HG03066 (cell line): ENCODE measurements around the gene B4GALT6.

Experiments
- ATAC-seq: cut with Tn5 transposase; IDR thresholded peaks from one replicate; pipeline ENCODE4 v1.9.1; 2021; ENCODE audit warnings: low read depth; ENCODE audit not compliant: unreplicated experiment

B4GALT6 gene

DNA sequence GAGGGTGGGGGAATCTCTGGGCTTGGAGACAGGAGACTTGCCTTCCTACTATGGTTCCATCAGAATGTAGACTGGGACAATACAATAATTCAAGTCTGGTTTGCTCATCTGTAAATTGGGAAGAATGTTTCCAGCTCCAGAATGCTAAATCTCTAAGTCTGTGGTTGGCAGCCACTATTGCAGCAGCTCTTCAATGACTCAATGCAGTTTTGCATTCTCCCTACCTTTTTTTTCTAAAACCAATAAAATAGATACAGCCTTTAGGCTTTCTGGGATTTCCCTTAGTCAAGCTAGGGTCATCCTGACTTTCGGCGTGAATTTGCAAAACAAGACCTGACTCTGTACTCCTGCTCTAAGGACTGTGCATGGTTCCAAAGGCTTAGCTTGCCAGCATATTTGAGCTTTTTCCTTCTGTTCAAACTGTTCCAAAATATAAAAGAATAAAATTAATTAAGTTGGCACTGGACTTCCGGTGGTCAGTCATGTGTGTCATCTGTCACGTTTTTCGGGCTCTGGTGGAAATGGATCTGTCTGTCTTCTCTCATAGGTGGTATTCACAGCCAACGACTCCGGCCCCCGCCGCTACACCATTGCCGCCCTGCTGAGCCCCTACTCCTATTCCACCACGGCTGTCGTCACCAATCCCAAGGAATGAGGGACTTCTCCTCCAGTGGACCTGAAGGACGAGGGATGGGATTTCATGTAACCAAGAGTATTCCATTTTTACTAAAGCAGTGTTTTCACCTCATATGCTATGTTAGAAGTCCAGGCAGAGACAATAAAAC lies 86.2 kb downstream of the B4GALT6 start:
- ATAC-seq = no peak

GRCh38 chr18:31596081-31596872 lies 88.1 kb downstream of the B4GALT6 start:
- no peak for ATAC-seq

DNA sequence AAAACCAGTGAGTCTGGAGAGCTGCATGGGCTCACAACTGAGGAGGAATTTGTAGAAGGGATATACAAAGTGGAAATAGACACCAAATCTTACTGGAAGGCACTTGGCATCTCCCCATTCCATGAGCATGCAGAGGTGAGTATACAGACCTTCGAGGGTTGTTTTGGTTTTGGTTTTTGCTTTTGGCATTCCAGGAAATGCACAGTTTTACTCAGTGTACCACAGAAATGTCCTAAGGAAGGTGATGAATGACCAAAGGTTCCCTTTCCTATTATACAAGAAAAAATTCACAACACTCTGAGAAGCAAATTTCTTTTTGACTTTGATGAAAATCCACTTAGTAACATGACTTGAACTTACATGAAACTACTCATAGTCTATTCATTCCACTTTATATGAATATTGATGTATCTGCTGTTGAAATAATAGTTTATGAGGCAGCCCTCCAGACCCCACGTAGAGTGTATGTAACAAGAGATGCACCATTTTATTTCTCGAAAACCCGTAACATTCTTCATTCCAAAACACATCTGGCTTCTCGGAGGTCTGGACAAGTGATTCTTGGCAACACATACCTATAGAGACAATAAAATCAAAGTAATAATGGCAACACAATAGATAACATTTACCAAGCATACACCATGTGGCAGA lies 89.1 kb downstream of the B4GALT6 start:
- no peak for ATAC-seq

DNA sequence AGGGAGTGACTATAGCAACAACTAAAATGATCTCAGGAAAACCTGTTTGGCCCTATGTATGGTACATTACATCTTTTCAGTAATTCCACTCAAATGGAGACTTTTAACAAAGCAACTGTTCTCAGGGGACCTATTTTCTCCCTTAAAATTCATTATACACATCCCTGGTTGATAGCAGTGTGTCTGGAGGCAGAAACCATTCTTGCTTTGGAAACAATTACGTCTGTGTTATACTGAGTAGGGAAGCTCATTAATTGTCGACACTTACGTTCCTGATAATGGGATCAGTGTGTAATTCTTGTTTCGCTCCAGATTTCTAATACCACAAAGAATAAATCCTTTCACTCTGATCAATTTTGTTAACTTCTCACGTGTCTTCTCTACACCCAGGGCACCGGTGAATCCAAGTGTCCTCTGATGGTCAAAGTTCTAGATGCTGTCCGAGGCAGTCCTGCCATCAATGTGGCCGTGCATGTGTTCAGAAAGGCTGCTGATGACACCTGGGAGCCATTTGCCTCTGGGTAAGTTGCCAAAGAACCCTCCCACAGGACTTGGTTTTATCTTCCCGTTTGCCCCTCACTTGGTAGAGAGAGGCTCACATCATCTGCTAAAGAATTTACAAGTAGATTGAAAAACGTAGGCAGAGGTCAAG lies 91.7 kb downstream of the B4GALT6 start:
- no peak for ATAC-seq

GRCh38 chr18:31591628-31592027 lies 92.8 kb downstream of the B4GALT6 start, which contains the start of gene TTR:
TSS of gene TTR (plus strand) at chr18:31591877. CDS start at chr18:31591903, 26 bp downstream.
- no peak for ATAC-seq

- no peak for ATAC-seq
These were observed 93.3 kb downstream of the B4GALT6 start for GRCh38 chr18:31591113-31591512.

- ATAC-seq = no peak
These were observed 93.8 kb downstream of the B4GALT6 start for GRCh38 chr18:31590570-31590969.

GRCh38 chr18:31587529-31587928 lies 96.9 kb downstream of the B4GALT6 start:
- no peak for ATAC-seq

DNA sequence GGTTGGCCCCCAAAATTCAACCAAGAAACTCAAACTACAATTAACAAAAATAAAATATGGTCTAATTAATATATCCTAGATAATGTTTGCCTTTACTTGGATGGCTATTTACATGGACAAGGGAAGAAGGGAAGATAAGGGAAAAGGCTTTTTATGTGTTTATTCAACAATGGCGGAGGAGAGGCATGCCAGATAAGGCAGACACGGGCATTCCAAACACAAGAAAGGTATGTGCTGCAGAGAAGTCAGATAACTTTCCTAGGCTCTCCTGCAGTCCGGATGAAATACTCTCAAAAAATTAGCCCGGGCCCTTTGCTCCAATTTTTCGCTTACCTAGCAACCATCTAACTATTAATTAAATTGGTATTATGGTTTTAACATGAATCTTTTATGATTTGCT lies 97.8 kb downstream of the B4GALT6 start:
- ATAC-seq = no peak

DNA sequence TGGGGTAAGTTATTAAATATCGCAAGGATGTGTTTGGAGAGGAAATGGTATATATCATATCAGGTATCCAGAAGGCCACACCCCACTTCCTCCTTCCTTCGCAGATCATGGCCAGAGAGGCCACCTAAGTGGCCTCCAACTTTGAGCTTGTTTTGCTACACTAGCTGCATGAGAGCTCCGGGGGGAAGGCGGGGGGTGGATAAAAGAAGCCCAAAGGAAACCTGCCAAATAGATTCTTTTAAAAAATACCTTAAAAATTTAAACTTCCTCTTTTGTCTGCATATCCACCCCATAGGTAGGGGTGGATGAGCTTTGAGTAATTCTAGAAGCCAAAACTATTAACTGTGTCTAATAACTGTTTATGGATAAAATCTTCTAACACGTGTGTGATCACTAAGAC lies 98.4 kb downstream of the B4GALT6 start:
- no peak for ATAC-seq

DNA sequence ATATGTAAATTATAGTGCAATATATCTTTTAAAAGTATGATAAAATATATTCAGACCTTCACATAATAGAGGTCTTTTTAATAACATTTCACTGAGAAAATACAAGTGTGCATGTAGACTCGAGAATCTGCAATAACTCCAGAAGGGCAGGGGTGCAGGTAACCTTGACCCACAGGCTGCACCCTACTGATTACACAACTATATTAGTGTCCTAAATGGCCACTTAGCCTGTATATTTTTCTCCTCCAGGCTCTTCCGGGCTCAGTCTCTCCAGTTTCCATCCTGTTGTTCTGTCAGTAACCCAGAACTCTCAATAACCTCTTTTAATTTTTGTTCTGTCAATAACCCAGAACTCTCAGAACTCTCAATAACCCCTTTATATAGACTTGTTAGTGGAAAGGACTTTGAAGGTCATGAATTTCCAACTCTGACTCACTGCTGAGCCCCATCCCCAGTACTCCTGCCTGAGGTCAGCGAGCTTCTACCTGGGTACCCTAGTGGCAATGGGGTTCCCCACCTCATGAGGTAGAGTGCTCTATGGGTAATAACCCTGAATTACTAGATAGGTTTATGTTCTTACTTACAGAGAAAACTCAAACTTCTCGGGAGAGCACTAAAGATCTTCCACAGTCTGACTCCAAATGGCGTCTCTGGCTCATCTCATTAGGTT lies 101.1 kb downstream of the B4GALT6 start:
- ATAC-seq = no peak

- no peak for ATAC-seq
These were observed 102.7 kb downstream of the B4GALT6 start for GRCh38 chr18:31581498-31582197.

- no peak for ATAC-seq
These were observed 105.0 kb downstream of the B4GALT6 start for GRCh38 chr18:31579375-31579774.

GRCh38 chr18:31578126-31578525 lies 106.3 kb downstream of the B4GALT6 start:
- ATAC-seq = no peak

DNA sequence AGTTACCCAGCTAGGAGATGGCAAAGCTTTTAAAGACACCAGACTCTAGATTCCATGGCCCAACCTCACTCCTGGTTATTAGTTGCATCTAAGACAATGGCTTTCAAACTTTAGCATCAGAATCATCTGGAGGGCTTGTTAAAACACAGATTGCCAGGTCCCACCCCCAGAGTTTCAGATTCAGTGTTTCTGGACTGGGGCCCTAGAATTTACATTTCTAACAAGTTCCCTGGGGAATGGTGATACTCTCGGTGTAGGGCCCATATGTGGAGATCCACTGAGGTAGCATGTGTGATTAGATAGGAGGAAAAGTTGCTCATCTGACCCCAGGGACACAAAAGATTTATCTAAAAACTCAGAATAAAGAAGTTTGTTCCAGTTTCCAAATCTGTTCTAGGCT lies 107.2 kb downstream of the B4GALT6 start:
- peak; percentile 44 for ATAC-seq

GRCh38 chr18:31576670-31577069 lies 107.7 kb downstream of the B4GALT6 start:
- peak; percentile 68 for ATAC-seq

DNA sequence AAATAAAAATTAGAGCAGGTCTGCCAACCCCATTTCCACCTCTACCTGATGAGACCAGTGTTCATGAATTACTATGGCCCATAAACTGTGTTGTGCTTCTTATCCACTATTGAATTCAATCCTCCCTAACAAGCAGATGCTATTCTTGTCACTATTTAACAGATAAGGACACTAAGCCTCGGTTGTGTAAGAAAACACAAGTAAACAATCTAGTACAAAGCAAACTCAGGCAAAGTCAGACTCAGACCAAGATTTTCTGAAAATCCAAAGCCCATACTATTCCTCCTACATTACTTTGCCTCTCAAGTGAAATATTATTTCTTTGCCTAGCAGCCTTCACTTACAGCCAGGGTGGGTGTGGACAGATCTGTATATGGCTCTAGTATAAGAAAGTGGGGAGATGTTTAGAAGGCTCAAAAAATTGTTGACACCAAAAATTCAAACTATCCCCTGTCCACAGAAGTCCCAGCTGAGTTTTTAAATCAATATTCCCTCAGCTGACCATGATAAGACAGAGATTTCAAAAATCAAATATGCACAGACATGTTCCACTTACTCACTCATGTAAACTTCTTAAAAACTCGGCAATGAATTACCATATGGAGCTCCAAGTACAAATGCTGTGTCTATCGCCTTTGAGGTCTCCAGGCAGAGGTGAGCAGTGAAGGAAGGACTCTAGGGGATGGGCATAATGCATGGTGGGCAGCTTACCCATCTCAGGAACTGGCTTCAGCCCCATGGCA lies 108.7 kb downstream of the B4GALT6 start:
- no peak for ATAC-seq

DNA sequence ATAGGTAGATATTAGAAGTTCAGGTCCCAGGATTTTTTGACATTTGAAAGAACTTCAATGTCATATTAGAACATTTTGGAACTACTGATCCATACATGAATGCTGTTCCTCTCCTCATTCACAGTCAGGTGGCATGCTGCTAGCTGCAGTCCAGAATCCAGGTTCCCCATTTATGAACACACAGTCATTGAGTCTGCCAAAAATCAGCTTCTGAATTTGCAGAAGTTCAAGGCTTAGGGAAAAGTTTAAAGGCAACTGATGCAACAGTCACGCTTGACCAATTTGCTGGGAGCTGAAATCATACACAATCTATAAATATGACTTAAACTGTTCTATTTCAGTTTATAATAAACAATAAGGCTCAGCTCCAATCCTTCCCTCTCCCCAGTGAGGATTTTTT lies 110.0 kb downstream of the B4GALT6 start:
- no peak for ATAC-seq
